ENCODE data around the gene SDK1.

GRCh38 chr7:4272141-4272540 is 971.1 kb downstream of the SDK1 start:
- TF ChIP-seq POLR2A (IDR thresholded peaks at IDR 0.05) = no peak
- TF ChIP-seq, protein P1, sequence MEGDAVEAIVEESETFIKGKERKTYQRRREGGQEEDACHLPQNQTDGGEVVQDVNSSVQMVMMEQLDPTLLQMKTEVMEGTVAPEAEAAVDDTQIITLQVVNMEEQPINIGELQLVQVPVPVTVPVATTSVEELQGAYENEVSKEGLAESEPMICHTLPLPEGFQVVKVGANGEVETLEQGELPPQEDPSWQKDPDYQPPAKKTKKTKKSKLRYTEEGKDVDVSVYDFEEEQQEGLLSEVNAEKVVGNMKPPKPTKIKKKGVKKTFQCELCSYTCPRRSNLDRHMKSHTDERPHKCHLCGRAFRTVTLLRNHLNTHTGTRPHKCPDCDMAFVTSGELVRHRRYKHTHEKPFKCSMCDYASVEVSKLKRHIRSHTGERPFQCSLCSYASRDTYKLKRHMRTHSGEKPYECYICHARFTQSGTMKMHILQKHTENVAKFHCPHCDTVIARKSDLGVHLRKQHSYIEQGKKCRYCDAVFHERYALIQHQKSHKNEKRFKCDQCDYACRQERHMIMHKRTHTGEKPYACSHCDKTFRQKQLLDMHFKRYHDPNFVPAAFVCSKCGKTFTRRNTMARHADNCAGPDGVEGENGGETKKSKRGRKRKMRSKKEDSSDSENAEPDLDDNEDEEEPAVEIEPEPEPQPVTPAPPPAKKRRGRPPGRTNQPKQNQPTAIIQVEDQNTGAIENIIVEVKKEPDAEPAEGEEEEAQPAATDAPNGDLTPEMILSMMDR (IDR thresholded peaks at IDR 0.05) = no peak
